NOMO-1 treated with dmso at 0.1 percent for 144 hours (cell line): Measurements from ENCODE around the gene RPS6KA4.
"Not testable (repeated sequence)": the region's sequence is repeated elsewhere in the genome, so short reads cannot be mapped to it uniquely, and the experiment has no call there.

Source experiments
- DNase-seq: peaks from one replicate; lab custom pipeline; 2025; ENCODE audit not compliant: unreplicated experiment; lab: John Stamatoyannopoulos, UW

The RPS6KA4 gene

GRCh38 chr11:64415286-64415685, 56.3 kb downstream of the RPS6KA4 start:
- no peak for DNase-seq

GRCh38 chr11:64415996-64416728, 57.2 kb downstream of the RPS6KA4 start:
- no peak for DNase-seq

DNA sequence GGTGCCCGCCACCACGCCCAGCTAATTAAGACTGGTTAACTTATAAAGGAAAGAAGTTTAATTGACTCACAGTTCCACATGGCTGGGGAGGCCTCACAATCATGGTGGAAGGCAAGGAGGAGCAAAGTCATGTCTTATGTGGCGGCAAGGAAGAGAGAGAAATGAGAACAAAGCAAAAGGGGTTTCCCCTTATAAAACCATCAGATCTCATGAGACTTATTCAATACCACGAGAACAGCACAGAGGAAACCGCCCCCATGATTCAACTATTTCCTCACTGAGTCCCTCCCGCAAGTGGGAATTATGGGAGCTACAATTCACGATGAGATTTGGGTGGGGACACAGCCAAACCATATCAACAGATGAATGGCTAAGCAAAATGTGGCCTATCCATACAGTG, 59.3 kb downstream of the RPS6KA4 start:
- DNase-seq = not testable (repeated sequence)

DNA sequence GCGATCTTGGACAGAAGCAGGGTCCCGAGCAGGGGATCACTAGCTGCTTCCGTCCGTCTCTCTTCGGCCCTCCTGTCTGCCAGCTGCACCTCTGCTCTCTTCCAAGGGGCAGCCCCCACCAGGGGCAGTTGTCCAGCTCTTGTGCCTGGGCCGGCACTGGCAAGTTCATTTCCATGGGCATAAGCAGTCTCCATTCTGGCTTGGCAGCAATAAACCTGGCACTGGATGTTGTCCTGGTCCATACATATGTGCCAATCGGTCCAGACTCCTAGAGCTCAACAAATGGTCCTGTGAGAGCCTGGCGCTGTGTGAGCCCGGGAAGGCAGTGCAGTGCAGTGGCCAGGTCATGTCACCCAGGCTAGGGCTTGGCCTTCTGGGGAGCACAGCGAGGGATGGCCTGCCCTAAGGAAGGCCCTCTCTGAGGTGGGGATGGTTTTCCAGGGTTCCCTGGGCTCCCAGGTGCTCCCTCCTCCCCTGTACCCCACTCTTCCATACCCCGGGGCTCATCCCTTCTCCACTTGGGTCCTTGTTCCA, 60.4 kb downstream of the RPS6KA4 start:
- no peak for DNase-seq

DNA sequence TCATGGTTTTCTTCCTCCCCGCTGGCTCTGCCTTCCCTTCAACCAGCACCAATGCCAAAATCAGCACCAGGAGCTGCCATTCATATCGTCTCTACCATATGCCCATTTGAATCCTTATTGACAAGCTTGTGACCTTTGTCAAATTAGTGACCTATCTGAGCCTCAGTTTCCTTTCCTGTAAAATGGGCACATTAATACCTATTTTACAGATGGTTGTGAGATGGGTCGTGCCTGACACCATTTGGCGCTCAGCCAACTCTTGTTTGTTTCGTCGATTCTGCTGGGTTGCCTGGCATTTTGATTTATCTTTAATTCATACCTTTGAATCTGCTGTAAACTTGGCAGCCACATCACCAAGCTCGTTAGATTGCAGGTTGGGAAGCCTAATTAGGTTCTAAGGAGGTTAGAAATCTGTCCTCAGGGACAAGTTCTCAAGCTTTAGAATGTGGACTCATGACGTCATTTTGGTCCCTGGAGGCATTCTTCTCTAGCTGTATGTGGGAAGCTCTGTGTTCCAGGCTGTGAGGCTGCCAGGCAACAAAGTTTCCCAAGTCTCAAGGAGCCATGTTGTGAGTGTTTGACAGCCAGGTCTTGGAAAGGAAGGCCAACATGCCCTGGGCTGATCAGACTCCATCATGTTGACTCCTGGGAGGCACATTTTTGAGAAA, 61.0 kb downstream of the RPS6KA4 start:
- no peak for DNase-seq
